HG02678 (cell line): ENCODE results near the gene PLCZ1.
"Not testable (repeated sequence)": the region's sequence is repeated elsewhere in the genome, so short reads cannot be mapped to it uniquely, and the experiment has no call there.

Experiments
- ATAC-seq: cut with Tn5 transposase; IDR thresholded peaks from one replicate; pipeline ENCODE4 v1.9.1; 2021; ENCODE audit warnings: mild to moderate bottlenecking, moderate library complexity; ENCODE audit not compliant: unreplicated experiment

PLCZ1 gene, protein sequence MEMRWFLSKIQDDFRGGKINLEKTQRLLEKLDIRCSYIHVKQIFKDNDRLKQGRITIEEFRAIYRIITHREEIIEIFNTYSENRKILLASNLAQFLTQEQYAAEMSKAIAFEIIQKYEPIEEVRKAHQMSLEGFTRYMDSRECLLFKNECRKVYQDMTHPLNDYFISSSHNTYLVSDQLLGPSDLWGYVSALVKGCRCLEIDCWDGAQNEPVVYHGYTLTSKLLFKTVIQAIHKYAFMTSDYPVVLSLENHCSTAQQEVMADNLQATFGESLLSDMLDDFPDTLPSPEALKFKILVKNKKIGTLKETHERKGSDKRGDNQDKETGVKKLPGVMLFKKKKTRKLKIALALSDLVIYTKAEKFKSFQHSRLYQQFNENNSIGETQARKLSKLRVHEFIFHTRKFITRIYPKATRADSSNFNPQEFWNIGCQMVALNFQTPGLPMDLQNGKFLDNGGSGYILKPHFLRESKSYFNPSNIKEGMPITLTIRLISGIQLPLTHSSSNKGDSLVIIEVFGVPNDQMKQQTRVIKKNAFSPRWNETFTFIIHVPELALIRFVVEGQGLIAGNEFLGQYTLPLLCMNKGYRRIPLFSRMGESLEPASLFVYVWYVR

DNA sequence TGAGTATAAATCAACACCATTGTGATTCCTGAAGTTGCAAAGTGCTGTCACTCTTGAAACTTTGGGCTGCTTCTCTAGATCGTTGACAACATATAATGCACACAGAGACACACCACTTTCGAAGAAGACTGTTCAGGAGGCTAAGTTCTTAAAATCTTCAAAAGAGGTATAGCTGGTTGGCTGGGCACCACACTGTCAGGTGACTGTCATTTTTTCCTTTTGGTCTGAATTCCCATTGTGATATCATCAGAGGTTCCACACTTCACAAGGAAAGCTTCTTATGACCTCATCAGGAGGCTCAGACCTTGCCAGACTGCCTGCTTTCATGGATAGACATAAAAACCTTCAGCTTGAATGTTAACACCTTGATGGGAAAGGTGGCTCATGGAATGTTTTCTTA, at the start of gene PLCZ1, which contains the start of gene CAPZA3:
TSS of gene PLCZ1 (minus strand) at position 194 of the 400 bp plus-strand sequence. CDS start 641 bp downstream, outside the sequence.
TSS of gene CAPZA3 (plus strand) at position 301 of the 400 bp plus-strand sequence. CDS start 150 bp downstream, outside the sequence.
- ATAC-seq: no peak

DNA sequence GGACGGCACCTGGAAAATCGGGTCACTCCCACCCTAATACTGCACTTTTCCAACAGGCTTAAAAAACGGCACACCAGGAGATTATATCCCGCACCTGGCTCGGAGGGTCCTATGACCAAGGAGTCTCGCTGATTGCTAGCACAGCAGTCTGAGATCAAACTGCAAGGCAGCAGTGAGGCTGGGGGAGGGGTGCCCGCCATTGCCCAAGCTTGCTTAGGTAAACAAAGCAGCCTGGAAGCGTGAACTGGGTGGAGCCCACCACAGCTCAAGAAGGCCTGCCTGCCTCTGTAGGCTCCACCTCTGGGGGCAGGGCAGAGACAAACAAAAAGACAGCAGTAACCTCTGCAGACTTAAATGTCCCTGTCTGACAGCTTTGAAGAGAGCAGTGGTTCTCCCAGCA, 47.7 kb upstream of the PLCZ1 start:
- not testable (repeated sequence) for ATAC-seq

DNA sequence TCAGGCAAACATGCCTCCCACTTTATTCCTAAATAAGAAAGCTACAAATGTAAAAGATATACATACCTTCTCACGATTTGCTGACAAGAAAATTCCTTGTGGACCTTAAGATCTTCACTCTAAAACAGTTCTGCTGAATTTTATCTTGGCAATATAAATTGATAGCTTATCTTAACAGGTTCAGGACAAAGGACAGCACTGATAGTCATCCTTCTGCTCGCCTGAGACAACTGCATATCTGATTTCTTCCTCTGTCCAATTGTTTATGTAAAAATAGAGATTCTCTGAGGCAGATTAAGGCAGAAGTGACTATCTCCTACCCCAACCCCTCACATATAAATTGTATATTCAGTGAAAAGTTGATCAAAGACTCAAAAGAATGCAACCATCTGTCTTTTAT, 45.0 kb upstream of the PLCZ1 start:
- ATAC-seq: no peak

DNA sequence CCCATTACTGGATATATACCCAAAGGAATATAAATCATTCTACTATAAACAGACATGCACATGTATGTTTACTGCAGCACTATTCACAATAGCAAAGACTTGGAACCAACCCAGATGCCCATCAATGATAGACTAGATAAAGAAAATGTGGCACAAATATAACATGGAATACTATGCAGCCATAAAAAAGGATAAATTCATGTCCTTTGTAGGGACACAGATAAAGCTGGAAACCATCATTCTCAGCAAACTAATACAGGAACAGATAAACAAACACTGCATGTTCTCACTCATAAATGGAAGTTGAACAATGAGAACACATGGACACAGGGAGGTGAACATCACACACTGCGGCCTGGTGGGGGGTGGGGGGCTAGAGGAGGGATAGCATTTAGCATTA, 28.7 kb upstream of the PLCZ1 start:
- ATAC-seq: not testable (repeated sequence)

DNA sequence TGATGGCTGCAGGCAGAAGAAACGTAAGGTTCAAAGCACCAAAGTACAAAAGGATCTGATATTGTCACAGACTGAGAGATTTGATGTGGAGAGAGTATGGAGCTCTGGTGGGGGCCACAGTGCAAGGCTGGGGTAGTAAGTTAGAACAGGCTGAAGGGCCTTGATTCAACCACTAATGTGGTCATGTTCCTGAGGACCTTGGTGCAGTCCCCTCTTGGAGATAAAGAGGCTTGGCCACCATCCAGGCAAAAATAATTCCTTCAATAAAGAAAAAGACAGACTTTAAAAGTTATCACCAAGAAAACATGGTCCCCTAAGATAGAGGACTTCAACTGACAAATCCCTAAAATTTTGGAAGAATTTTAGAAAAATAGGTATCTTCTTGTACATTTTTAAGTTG, 17.5 kb upstream of the PLCZ1 start:
- no peak for ATAC-seq

DNA sequence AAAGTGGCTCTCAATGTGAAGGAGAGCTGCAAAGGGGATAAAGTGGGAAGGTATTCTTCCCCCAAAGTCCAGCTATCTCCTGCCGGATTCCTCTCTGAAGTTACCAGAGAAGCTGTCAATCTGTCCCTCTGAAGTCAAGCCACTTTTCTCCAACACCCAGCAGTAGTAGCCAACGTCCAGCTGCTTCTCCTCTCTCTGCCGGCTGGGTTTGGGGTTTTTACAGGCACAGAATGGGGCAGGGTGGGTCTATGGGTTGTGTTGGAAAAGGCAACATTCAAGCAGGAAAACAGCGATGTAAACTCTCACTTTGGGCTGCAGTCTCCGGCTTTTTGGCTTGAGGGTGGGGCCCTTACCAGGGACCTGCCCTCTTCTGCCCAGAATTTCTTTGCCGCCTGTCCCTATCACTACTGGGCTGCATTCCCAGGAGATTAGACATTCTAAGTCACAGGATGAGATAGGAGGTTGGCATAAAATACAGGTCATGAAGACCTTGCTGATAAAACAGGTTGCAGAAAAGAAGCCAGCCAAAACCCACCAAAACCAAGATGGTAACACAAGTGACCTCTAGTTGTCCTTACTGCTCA, 16.4 kb upstream of the PLCZ1 start:
- no peak for ATAC-seq

DNA sequence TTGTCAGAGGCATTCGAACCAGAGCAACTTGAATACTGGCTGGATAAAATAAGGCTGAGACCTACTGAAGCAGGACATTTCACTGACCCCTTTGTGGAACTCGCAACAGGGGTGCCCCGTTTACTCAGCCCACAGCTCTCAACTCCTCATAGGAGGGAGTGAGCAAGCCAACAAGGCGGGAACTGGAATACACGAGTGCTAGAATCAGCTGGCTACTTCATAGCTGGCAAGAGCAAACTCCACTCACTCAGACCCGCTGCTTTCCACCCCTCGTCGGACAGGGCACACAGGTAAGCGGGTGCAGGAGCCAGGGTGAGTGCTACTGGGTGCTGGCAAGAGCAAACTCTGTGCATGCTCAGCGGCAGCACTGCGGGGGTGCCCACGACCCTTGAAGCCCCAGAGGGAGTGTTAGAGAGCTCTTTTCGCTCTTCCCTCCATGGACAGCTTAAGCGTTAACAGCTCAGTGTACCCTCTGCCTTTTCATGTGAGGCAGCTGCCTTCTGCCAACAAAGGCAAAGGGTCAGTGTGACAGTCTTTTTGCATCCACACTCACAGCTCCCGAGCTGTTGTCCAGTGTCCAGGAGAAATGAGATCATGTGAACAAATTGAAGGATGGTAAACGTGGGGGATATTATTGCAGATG, 15.8 kb upstream of the PLCZ1 start:
- ATAC-seq: no peak

DNA sequence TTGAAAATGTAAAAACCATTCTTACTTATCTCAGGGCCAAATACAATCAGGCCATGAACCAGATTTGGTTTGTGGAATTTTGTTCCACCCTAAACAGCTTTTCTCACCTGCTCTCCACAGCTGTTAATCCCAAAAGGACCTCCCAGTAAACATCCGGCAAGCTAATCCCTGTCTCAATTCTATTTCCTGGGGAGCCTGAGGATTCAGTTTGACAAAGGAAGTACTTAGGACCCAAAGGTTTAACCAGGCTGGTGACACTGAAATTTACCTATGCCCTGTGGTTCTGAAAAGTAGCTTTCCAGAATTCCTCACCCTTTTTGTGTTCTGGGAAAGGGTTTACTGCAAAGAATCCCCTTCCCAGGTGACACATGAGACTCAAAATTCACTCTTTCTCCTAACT, 15.1 kb upstream of the PLCZ1 start:
- ATAC-seq: no peak

DNA sequence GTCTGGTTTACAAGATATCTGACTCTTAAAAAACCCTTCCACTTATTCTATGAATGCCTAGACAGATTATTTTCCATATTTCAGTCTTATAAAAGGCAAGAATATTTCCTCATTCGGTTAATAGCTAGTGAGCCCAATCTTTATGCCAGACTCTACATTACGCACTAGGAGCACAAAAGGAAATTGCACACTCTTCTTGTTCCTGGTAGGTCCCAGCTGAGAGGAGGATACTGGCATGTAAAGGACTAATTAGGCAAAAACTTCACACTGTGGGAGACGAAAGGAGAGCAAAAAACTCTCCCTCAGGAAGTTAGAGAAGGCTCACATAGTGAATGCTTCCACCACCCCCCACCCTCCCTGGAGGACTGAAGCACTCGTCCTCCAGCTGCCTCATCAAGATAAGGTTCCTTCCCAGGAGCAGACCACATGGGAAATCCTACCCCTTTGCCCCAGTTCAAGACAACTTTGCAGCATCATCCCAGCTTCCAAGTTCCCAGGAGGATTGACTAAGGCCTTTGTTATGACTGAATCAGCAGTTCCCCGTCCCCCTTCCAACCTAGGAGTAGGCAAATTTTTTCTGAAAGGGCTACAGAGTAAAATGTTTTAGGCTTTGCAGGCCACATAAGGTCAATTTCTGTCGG, 14.6 kb upstream of the PLCZ1 start:
- ATAC-seq: no peak

DNA sequence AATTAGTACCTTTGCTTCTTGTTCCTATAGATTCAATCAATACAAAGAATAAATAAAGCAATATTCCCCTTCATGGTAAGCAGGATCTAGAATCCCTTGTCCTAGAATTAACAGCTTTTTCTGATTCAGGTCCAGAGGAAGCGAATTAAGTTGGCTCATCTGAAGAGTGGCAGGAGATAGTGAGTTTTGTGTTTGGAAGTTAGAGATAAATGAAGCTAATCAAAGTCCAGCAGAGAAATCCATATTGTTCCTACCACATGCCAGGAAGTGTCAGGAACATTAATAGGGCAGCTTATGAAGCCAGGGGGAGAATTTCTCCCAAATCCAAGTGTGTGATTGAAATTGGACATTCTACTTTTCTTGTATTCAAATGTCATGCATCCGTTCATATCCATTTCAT, 14.1 kb upstream of the PLCZ1 start:
- no peak for ATAC-seq

DNA sequence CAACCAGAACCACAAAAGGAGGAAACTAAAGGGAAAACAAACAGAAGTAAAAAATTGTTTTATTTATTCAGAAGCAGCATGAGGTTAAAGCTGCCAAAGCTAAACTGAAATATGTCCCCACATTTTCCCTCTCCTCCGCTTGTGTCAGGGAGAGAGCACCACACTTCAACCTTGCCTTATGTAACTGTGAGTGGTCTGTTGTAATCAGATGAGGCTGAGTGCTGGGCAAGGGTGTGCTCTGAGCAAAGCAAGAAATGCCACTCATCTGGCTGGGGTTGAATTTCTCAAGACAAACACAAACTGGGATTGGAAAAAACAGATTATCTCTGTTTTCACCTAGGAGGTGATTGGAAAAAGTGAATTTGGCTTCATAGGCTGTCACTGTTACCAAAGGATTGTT, 12.3 kb upstream of the PLCZ1 start:
- ATAC-seq: no peak

DNA sequence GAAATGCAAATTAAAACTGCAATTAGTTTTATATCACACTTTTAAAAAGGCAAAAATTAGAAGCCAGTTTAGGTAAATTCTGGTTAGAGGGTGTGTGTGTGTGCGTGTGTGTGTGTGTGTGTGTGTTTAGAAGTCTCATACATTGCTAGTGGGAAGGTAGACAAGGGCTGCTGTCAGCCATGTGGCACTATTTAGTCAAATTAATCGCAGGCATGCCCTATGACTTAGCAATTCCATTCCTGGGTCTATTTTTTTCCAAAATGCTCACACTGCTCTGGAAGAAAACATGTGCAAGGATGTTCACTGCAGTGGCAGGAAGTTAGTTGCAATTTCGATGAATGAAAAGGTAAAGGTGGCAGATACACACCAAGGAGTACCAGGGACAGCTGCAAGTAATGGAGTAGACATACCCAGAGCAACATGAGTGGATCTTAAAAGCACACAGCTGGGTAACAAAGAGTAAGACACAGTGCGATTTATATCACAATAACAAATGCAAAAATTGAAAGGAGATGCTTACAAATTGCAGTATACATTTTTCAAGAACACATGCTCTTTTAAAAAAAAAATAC, 11.7 kb upstream of the PLCZ1 start:
- no peak for ATAC-seq

DNA sequence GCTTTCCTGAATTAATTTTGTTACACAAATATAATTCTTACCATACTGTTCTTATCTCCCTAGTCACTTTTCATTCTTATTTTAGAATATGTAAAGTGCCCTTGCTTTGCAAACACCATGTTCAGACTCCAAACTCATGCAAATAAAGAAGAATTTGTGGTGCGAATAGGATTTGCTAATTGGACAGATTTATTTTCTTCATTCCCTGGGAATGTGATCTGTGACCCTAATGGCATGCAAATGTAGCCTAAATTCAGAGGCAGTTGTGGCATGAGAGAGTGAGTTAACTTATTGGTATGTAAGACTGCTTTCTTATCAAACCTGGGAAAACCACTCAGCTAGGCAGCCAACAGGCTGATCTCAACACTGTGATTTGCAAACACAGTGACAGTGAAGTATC, 10.1 kb upstream of the PLCZ1 start:
- no peak for ATAC-seq

DNA sequence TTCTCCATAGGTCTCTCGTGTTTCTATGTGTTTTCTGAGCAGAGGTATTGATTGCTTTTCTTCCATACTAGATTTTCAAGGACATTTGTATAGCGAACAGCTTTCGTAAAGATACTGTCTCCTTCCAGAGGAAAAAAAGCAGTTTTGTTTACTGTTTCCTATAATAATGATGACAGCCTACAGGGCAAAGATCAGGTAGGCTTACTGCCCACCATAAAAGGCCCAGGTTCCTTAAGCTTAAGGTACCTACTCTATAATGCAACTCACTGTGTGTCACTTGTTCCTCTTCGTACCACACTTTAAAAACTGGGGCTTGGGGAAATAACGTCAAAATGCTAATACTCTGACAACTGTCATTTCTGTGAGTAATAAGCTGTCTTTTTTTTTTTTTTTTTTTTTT, 6.7 kb downstream of the PLCZ1 start:
- ATAC-seq: no peak

DNA sequence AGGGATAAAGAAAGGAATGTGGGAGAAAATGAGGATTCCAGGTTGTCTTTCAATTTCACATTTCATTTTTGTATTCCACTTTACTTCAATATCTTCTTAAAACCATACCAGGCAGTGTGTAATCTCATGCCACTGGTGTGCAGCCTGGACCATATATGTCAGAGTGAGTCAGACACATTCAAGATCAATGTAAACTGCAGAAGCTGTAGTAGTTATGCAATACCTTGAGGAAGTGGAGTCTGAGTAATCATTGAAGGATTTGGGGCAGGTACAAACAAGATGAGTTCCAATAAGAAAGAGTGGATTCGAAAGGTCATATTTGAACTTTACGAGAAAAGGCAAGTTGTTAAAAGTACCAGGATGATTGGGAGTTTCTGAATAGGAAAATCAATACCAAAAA, 14.1 kb downstream of the PLCZ1 start:
- ATAC-seq: no peak

DNA sequence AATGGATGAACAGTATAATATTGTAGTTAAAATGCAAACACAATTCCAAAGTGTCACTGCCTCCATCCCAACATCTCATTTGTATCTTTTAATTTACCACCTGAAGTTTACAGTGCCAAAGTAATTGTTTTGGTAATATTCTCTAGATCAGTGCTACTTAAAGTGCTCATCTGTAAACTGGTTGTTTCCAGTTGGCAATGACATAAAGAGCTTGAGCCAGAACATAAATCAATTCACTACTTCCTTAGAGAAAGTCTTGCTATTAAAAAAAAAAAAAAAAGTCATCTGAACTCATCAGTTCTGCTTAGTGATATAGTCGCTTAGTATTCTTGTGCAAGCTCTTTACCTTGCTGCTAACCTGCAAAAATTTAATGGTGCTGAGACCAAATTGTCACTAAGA, 16.4 kb downstream of the PLCZ1 start:
- no peak for ATAC-seq

DNA sequence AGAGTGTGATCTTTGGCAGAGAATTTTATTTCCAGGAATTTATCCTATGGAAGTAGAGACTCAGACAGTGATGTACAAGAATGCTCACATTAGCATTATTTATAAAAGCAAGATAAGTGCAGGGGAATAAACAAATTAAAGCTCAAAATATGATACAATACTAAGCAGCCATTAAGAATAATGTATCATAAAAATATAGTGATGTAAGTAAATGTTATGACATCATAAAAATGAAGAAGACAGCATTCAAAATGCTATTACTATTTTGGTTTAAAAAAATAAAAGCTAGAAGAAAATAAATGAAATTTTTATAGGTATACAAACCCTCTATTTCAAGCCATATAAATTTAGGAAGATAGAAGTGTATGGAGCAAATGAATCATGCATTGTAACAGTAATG, 17.1 kb downstream of the PLCZ1 start:
- no peak for ATAC-seq

DNA sequence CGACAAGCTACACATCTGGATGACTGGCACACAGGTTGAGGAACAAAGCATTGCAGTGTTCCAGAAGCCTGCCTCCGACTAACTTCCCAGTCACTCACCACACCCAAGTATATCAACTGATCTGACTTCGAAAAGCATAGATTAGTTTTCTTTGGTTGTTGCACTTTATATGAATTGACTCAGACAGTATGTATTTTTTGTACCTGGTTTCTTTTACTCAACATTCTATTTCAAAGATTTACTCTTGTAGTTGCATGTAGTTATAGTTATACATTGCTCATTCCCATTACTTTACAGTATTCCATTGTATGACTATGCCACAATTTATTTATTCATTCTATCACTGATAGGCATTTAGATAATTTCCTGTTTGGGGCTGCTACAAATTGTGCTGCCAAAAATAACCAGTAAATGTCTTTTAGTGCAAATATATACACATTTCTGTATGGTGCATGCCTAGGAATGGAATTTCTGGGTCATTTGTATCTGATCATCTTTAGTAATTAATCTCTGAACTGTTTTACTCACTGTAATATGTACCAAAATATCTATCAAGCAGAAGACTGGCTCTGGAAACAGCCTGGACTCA, 17.8 kb downstream of the PLCZ1 start:
- ATAC-seq: no peak

DNA sequence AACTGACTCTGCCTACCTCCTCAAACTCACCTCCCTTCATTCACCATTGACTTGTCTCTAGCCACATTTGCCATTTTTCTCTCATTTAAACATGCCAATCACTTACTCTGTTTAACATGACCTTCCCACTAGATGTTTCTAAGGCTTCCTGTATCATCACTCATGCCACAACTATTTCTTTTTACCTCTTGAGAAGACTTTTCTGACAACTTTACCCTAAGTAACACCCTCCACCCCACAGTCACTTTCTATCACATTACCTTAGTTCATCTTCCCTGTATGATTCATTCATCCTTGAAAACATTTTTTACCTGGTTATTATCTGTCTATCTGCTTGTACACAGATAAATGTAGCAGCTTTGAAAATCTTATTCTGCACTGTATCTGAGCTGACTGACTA, 19.4 kb downstream of the PLCZ1 start:
- ATAC-seq: no peak

DNA sequence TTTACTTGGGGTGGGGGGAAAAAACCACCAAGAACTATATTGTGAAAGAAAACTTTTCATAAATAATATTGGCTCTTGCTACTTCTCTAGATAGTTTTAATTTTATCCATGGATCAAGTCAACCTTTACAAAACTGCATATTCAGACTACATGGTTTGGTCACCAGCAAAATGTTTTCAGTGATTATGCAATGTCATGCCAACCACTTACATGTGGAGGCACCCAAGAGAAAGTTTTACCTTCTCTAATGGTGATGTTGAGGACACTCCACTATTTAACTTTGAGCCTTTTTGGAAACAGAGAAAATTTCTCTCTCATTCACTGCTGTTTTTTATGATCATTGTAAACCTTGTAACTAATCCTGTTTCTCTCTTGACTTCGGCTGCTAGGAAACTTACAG, 21.6 kb downstream of the PLCZ1 start:
- no peak for ATAC-seq
